Measurements from ENCODE around the gene CEP78. TPM values are rescaled to one million over a fixed set of nuclear protein-coding genes. Genes with fewer than 3 reads are reported as not detected.

Gene CEP78
- polyA plus RNA-seq, 1 donor = 16.0 TPM

Other genes with a start within 250 kb of the CEP78 start
- gene GNAQ, start 204.3 kb upstream of the CEP78 start, polyA plus RNA-seq (ENCODE audit: insufficient read length) = 27.5 TPM
- 28.7 TPM for gene PSAT1, start 61.0 kb downstream of the CEP78 start, polyA plus RNA-seq (ENCODE audit: insufficient read length)

Data from forelimb muscle (tissue), 1 donor.